GM21723 (cell line): ENCODE results near the gene BCAP31.
"Not testable (repeated sequence)": the region's sequence is repeated elsewhere in the genome, so short reads cannot be mapped to it uniquely, and the experiment has no call there.

Experiments used
- ATAC-seq: cut with Tn5 transposase; IDR thresholded peaks from one replicate; pipeline ENCODE4 v1.9.1; 2021; ENCODE audit warnings: mild to moderate bottlenecking, moderate library complexity; ENCODE audit not compliant: unreplicated experiment

The BCAP31 gene

GRCh38 chrX:153696538-153696937 is 27.6 kb downstream of the BCAP31 start:
- not testable (repeated sequence) for ATAC-seq

- no peak for ATAC-seq
Observed at GRCh38 chrX:153696100-153696499, 28.1 kb downstream of the BCAP31 start.

GRCh38 chrX:153694687-153695270 is 29.4 kb downstream of the BCAP31 start:
- no peak for ATAC-seq

GRCh38 chrX:153694256-153694655 is 29.9 kb downstream of the BCAP31 start:
- ATAC-seq = not testable (repeated sequence)

GRCh38 chrX:153693216-153694086 is 30.7 kb downstream of the BCAP31 start:
- ATAC-seq = no peak

GRCh38 chrX:153692611-153693156 is 31.5 kb downstream of the BCAP31 start:
- ATAC-seq = no peak

GRCh38 chrX:153692003-153692402 is 32.2 kb downstream of the BCAP31 start:
- no peak for ATAC-seq

- ATAC-seq = not testable (repeated sequence)
Observed at GRCh38 chrX:153691032-153691827, 33.0 kb downstream of the BCAP31 start.

- no peak for ATAC-seq
Observed at GRCh38 chrX:153690466-153690865, 33.7 kb downstream of the BCAP31 start.

GRCh38 chrX:153689654-153690465 is 34.3 kb downstream of the BCAP31 start:
- no peak for ATAC-seq

- ATAC-seq = no peak
Observed at GRCh38 chrX:153688911-153689590, 35.1 kb downstream of the BCAP31 start.

GRCh38 chrX:153688506-153688905 is 35.7 kb downstream of the BCAP31 start:
- no peak for ATAC-seq

- no peak for ATAC-seq
Observed at GRCh38 chrX:153688071-153688470, 36.1 kb downstream of the BCAP31 start.

GRCh38 chrX:153687121-153688039 is 36.8 kb downstream of the BCAP31 start, which contains the start of gene SLC6A8:
SLC6A8 (plus strand) TSS chrX:153687926; CDS start chrX:153688575, 649 bp downstream.
- no peak for ATAC-seq

GRCh38 chrX:153686711-153687110 is 37.5 kb downstream of the BCAP31 start:
- ATAC-seq = no peak

- no peak for ATAC-seq
Observed at GRCh38 chrX:153685751-153686696, 38.2 kb downstream of the BCAP31 start.

- ATAC-seq = no peak
Observed at GRCh38 chrX:153685156-153685536, 39.0 kb downstream of the BCAP31 start.
